NB4 (cell line): Measurements from ENCODE around the gene MAPK4.

Experiments used
- DNase-seq: peaks from one replicate; pipeline ENCODE4 v3.0.0; 2010; ENCODE audit warnings: low read depth
- H3K4me3 ChIP-seq: one replicate; pipeline ENCODE4 v1.5.1; 2011; ENCODE audit warnings: mild to moderate bottlenecking, low read depth, low read length, moderate library complexity
- MYC ChIP-seq: IDR thresholded peaks from 2 replicates; pipeline ENCODE4 v1.6.1; 2011; ENCODE audit warnings: low read depth, low read length
- POLR2A ChIP-seq: IDR thresholded peaks from 2 replicates; pipeline ENCODE4 v1.6.1; 2011; ENCODE audit warnings: mild to moderate bottlenecking; ENCODE audit not compliant: insufficient read length; ENCODE audit errors: extremely low read depth
- TF ChIP-seq, protein P1 (sequence below): IDR thresholded peaks from 2 replicates; pipeline ENCODE4 v1.6.1; 2011; ENCODE audit warnings: low read depth, low read length
- TF ChIP-seq, protein P2 (sequence below): IDR thresholded peaks from one replicate; pipeline ENCODE4 v1.5.1; 2012; ENCODE audit warnings: low read depth, low read length

Gene MAPK4

DNA sequence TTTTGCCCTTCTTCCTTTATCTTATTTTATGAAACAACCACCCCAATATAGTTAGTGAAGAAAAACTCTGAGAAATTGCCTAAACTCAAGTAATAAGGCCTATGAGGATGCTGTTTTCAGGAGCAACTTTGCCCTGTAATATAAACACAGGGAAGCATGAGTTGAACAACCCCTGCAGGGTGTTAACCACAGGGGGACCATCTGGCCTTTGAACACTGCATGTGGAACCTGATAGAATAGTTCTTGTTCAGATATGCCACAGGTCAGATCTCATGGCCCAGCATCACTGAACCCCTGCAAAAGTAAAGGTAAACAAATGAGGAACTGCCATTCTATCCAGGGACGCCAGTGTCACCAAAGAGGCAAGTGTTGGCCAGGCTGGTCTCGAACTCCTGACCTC, 82.6 kb downstream of the MAPK4 start:
- TF ChIP-seq, protein P1, sequence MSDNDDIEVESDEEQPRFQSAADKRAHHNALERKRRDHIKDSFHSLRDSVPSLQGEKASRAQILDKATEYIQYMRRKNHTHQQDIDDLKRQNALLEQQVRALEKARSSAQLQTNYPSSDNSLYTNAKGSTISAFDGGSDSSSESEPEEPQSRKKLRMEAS: no peak
- no peak for TF ChIP-seq POLR2A
- TF ChIP-seq MYC: no peak
- TF ChIP-seq, protein P2, sequence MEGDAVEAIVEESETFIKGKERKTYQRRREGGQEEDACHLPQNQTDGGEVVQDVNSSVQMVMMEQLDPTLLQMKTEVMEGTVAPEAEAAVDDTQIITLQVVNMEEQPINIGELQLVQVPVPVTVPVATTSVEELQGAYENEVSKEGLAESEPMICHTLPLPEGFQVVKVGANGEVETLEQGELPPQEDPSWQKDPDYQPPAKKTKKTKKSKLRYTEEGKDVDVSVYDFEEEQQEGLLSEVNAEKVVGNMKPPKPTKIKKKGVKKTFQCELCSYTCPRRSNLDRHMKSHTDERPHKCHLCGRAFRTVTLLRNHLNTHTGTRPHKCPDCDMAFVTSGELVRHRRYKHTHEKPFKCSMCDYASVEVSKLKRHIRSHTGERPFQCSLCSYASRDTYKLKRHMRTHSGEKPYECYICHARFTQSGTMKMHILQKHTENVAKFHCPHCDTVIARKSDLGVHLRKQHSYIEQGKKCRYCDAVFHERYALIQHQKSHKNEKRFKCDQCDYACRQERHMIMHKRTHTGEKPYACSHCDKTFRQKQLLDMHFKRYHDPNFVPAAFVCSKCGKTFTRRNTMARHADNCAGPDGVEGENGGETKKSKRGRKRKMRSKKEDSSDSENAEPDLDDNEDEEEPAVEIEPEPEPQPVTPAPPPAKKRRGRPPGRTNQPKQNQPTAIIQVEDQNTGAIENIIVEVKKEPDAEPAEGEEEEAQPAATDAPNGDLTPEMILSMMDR: no peak
- no peak overlapping the region for H3K4me3 ChIP-seq
- no peak for DNase-seq

DNA sequence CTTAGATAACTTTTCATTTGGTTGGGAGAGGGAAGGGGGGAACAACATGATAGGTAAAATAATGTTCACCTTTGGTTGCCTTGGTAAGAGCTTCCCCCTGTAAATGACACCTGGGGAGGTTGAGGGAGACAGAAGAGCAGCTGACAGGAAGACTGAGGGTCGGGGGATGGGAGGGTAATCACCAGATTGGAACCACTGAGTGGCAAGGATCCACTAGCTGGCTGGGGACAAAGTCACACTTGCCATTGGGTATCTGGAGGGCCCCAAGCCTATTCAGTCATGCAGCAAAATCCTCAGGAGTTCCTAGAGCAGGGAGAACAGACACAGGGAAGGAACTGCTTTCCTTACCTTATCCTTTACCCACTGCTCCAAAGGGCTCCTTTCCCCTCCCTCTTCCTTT, 84.3 kb downstream of the MAPK4 start:
- DNase-seq: no peak
- H3K4me3 ChIP-seq: no peak overlapping the region
- TF ChIP-seq MYC (no peak), POLR2A (no peak)
- TF ChIP-seq, protein P1: no peak
- TF ChIP-seq, protein P2: no peak

DNA sequence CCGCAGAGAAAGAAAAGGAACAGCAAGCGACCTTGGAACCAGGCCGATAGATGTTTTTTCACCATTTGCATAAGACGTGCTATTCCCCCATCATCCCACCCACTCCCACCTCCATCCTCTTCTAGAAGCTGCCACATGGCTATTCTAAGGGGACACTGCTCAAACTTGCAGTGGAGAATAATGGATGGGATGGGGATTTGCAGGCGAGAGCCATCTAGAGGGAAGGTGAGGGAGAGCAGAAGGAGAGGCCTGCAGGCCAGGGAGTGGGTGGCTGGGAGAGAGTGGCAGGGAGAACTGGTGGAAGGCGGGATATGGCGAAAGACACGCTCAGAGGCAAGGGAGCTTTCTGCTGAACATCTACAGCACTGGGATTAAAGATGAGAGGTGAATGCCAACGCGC, 84.9 kb downstream of the MAPK4 start:
- H3K4me3 ChIP-seq: no peak overlapping the region
- TF ChIP-seq, protein P2: peak; percentile 26
- TF ChIP-seq, protein P1: no peak
- DNase-seq: peak; percentile 11

DNA sequence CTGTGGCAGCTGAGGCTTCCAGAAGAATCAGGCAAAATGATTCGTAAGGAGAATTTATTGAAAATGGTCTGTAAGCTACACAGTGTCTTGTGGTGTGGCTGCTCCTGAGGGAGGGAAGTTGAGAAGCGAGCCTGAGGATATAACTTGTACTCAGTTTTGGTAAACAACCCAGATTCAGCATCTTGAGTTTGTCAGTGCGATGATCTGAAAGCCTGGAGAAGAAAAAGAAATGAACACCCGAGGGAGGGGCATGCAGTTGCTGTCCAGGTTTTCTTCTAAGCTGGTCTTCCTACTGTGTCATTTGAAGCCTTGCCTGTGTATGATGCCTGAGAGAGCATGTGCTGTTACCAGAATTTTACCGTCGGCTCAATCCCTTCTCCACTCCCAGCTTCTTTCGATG, 87.3 kb downstream of the MAPK4 start:
- TF ChIP-seq, protein P1: no peak
- TF ChIP-seq POLR2A (no peak), MYC (no peak)
- TF ChIP-seq, protein P2: no peak
- no peak overlapping the region for H3K4me3 ChIP-seq
- no peak for DNase-seq

DNA sequence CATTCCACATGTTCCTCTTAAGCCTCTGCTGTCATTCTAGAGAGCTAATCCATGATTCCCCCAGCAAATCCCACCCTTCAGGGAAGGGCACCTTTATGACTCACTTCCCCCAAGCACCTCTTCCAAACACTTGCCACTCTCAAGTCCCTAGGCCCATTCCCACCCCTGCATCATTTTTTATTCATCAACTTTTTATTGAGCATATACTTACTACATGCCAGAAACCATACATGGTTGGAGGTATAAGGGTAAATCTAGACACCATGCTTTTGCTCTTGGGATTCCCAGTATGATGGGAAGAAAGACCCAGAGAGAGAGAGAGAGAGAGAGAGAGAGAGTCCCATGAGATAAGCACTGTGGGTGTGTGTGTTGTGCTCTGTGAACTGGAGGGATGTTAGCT, 87.9 kb downstream of the MAPK4 start:
- DNase-seq: no peak
- no peak overlapping the region for H3K4me3 ChIP-seq
- no peak for TF ChIP-seq MYC
- TF ChIP-seq, protein P2: no peak
- TF ChIP-seq, protein P1: no peak
- no peak for TF ChIP-seq POLR2A

DNA sequence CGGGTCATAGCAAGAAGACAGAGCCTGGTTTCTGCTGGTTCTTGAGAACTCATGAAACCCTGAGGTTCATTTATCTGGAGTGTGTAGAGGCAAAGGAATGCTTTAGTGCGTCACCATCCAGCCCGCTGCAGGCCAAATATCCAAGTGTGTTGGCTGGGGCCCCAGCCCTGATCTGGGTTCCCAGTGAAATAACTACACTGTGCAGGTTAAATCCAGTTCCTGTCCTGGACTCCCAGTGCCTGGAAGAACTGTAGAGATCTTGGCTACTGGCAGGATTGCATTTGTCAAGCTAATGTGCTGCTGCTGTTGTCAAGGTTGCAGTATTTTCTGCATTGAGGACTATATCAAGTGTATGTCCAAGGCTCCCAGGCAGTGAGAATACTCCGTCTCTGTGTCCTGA, 89.9 kb downstream of the MAPK4 start:
- no peak overlapping the region for H3K4me3 ChIP-seq
- no peak for DNase-seq

More for the DNA sequence above, 89.9 kb downstream of the MAPK4 start:
- TF ChIP-seq, protein P1: no peak
- TF ChIP-seq, protein P2: no peak
